GM11168 (cell line): Measurements from ENCODE around the gene ZNF366.

Experiments used
- in situ Hi-C: fragments of 300-500 bp; cut with MboI; formaldehyde crosslinking; loops from one replicate; pipeline ENCODE4 v1.12.0; 2022; ENCODE audit warnings: low sequenced_read_pairs; ENCODE audit not compliant: unreplicated experiment

Gene ZNF366

GRCh38 chr5:72507231-72507906 lies at the start of gene ZNF366:
ZNF366 (minus strand) TSS chr5:72507410; CDS start chr5:72461496, 45,914 bp downstream.
- in situ Hi-C loops = no loop called here

- in situ Hi-C loops = no loop called here
These were observed 49.3 kb upstream of the ZNF366 start for GRCh38 chr5:72556351-72557166.

- in situ Hi-C loops = no loop called here
These were observed 48.7 kb upstream of the ZNF366 start for GRCh38 chr5:72555871-72556270.

GRCh38 chr5:72554897-72555296 lies 47.7 kb upstream of the ZNF366 start:
- in situ Hi-C loops = no loop called here

GRCh38 chr5:72552041-72552557 lies 44.9 kb upstream of the ZNF366 start:
- in situ Hi-C loops = no loop called here

- in situ Hi-C loops = no loop called here
These were observed 43.4 kb upstream of the ZNF366 start for GRCh38 chr5:72550595-72550994.

GRCh38 chr5:72543811-72544210 lies 36.6 kb upstream of the ZNF366 start:
- in situ Hi-C loops = no loop called here

GRCh38 chr5:72543365-72543764 lies 36.2 kb upstream of the ZNF366 start:
- in situ Hi-C loops = no loop called here

- in situ Hi-C loops = no loop called here
These were observed 35.5 kb upstream of the ZNF366 start for GRCh38 chr5:72542695-72543094.

GRCh38 chr5:72541501-72542225 lies 34.5 kb upstream of the ZNF366 start:
- in situ Hi-C loops = no loop called here

- in situ Hi-C loops = no loop called here
These were observed 33.7 kb upstream of the ZNF366 start for GRCh38 chr5:72540759-72541438.

GRCh38 chr5:72539726-72540125 lies 32.5 kb upstream of the ZNF366 start:
- in situ Hi-C loops = no loop called here

GRCh38 chr5:72539038-72539437 lies 31.8 kb upstream of the ZNF366 start:
- in situ Hi-C loops = no loop called here

GRCh38 chr5:72537166-72537565 lies 30.0 kb upstream of the ZNF366 start:
- in situ Hi-C loops = no loop called here

- in situ Hi-C loops = no loop called here
These were observed 24.4 kb upstream of the ZNF366 start for GRCh38 chr5:72531496-72532190.

GRCh38 chr5:72530196-72530595 lies 23.0 kb upstream of the ZNF366 start:
- in situ Hi-C loops = no loop called here

- in situ Hi-C loops = loop anchor here (10.0 kb wide), 1 partner anchor 155 kb away; no protein-coding TSS in a partner anchor
These were observed 22.2 kb upstream of the ZNF366 start for GRCh38 chr5:72529383-72529782.

GRCh38 chr5:72525816-72526215 lies 18.6 kb upstream of the ZNF366 start:
- in situ Hi-C loops = loop anchor here (10.0 kb wide), 1 partner anchor 151 kb away; no protein-coding TSS in a partner anchor

- in situ Hi-C loops = loop anchor here (10.0 kb wide), 1 partner anchor 149 kb away; no protein-coding TSS in a partner anchor
These were observed 16.9 kb upstream of the ZNF366 start for GRCh38 chr5:72523960-72524582.
